ENCODE results near the gene CPNE5.

The CPNE5 gene

DNA sequence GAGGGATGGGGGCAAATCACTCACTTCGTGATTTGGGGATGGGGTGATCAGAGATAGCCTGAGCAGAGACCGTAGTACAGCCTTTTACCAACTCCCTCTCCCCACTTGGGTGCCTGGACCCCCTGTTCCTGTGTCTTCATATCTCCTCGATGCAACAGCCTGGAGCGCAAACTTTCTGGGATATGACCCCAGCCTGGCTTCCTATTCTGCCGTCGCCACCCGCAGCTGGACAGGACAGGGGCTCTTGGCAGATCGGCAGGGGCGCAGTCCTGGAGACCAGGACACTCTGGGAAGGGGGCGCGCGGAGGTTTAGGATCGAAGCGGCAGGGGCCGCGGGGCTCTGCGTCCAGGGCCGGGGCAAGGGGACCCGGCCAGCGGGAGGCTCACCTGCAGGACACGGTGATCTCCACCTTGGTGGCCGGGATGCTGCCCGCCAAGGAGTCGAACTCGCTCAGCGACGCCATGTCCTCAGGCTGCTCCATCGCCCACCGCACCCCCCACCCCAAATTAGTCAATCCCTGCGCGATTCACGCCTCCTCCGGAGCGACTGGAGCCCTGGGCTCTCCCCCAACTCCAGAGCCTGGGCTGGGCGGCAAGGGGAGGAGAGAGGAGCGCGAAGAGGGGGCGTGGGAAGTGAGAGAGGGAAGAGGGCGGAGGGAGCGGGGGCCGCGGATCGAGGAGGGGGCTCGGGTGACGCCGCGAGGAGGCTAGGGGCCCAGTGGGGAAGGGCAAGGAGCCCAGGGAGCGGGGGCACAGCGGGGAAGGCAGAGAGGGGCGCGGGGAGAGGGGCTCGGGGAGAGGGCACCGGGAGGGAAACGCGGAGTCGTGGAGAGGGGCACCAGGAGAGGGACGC is at the start of gene CPNE5:
CPNE5 (minus strand) TSS at position 549 of the 853 bp plus-strand sequence; CDS start at position 482, 67 bp downstream.
- no peak for TF ChIP-seq REST (IDR thresholded peaks at IDR 0.05; ENCODE audit: low read depth)
- TF ChIP-seq RAD21 (IDR thresholded peaks at IDR 0.05; ENCODE audit: low read depth), result no peak
- no peak for TF ChIP-seq CEBPB (IDR thresholded peaks at IDR 0.05)
- TF ChIP-seq EGR1 (IDR thresholded peaks at IDR 0.05), result no peak

DNA sequence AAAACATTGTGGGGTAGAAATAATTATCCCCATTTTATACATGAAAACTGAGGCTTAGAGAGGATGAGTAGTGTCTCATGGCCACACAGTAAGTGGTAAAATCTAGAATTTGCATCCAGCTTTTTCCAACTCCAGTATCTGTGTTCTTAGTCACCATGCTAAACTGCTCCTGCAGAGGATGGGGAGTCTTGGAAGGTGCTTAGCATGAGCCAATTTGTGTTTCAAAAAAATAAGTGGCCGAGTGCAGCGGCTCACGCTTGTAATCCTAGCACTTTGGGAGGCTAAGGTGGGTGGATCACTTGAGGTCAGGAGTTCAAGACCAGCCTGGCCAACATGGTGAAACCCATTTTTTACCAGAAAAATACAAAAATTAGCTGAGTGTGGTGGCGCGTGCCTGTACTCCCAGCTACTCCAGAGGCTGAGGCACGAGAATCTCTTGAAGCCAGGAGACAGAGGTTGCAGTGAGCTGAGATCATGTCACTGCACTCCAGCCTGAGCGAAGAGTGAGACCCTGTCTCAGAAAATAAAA is 48.9 kb upstream of the CPNE5 start:
- TF ChIP-seq TCF12 (IDR thresholded peaks at IDR 0.05; ENCODE audit: low read depth) (no peak), CREB1 (IDR thresholded peaks at IDR 0.05; ENCODE audit: low read depth) (no peak), YY1 (IDR thresholded peaks at IDR 0.05; ENCODE audit: low read depth) (no peak)
- TF ChIP-seq, protein P1, sequence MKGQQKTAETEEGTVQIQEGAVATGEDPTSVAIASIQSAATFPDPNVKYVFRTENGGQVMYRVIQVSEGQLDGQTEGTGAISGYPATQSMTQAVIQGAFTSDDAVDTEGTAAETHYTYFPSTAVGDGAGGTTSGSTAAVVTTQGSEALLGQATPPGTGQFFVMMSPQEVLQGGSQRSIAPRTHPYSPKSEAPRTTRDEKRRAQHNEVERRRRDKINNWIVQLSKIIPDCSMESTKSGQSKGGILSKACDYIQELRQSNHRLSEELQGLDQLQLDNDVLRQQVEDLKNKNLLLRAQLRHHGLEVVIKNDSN (IDR thresholded peaks at IDR 0.05), result no peak

DNA sequence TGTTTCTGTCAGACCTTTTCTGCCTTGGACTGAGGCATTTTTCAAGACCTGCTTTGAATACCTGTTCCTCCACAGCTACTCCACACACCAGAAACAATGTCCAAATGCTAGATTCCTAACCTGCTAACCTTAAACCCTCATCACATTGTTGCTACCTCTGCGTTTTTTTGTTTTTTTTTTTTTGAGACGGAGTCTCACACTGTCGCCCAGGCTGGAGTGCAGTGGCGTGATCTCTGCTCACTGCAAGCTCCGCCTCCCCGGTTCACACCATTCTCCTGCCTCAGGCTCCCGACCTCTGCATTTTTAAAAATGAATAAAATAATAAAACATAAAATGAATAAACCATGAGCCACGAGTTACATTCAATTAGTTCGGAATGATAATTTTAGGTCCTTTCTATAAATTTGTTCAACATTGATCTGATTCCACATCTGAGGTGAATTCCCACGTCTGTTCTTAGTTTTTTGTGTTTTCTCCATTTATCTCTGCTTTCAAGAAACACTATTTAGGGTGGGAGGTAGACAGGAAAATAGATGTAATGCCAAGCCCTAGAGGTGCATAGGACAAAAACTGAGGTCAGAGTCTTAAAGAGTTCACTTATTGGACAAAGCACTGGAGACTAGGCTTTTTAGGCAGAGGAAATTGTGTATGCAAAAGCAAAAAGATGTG is 47.8 kb upstream of the CPNE5 start:
- TF ChIP-seq, protein P1 (IDR thresholded peaks at IDR 0.05), result no peak

GRCh38 chr6:36885461-36886401 is 46.5 kb upstream of the CPNE5 start, which contains the start of gene C6orf89:
C6orf89 (plus strand) TSS chr6:36885952; CDS start chr6:36899445, 13,493 bp downstream.
- no peak for TF ChIP-seq REST (IDR thresholded peaks at IDR 0.05; ENCODE audit: low read depth)
- TF ChIP-seq YY1 (IDR thresholded peaks at IDR 0.05; ENCODE audit: low read depth), result 0 out of 2 replicates have a peak, but pooled peaks have one; percentile 47
- peak; percentile 53; the same call in 1 of the 2 replicates for TF ChIP-seq RAD21 (IDR thresholded peaks at IDR 0.05; ENCODE audit: low read depth)
- TF ChIP-seq EP300 (IDR thresholded peaks at IDR 0.05; ENCODE audit: borderline replicate concordance), result no peak
- peak; percentile 36; the same call in 1 of the 2 replicates for TF ChIP-seq EGR1 (IDR thresholded peaks at IDR 0.05)
- no peak for TF ChIP-seq FOXM1 (IDR thresholded peaks at IDR 0.05; ENCODE audit: borderline replicate concordance, low read depth)
- no peak for TF ChIP-seq TEAD4 (IDR thresholded peaks at IDR 0.05)
- TF ChIP-seq ZBTB7A (IDR thresholded peaks at IDR 0.05; ENCODE audit: low read depth), result no peak
- TF ChIP-seq NFIC (IDR thresholded peaks at IDR 0.05), result no peak; the same call in 1 of the 2 replicates
- TF ChIP-seq MAX (IDR thresholded peaks at IDR 0.05), result peak; percentile 79
- peak; percentile 88 for TF ChIP-seq TAF1 (IDR thresholded peaks at IDR 0.05; ENCODE audit: low read depth)
- peak; percentile 82; the same call in 1 of the 2 replicates for TF ChIP-seq TCF12 (IDR thresholded peaks at IDR 0.05; ENCODE audit: low read depth)
- TF ChIP-seq CREB1 (IDR thresholded peaks at IDR 0.05; ENCODE audit: low read depth), result no peak
- TF ChIP-seq, protein P1 (IDR thresholded peaks at IDR 0.05), result no peak
- no peak; the same call in 1 of the 2 replicates for TF ChIP-seq CEBPB (IDR thresholded peaks at IDR 0.05)

- no peak for TF ChIP-seq CREB1 (IDR thresholded peaks at IDR 0.05; ENCODE audit: low read depth)
Observed at GRCh38 chr6:36884610-36885009, 45.4 kb upstream of the CPNE5 start.
